Thyroid gland (tissue), 4 donors: ENCODE results near the gene ADAMTS13.

Source experiments
- POLR2A ChIP-seq, 2 donors: fragments of 450-650 bp; IDR thresholded peaks; one replicate each; pipeline ENCODE4 v1.6.1; 2017; ENCODE audit warnings: antibody characterized with exemption in 2 of 2, mild to moderate bottlenecking in 2 of 2, moderate library complexity in 1 of 2
- TF ChIP-seq, protein P1 (sequence below), 6 experiments: fragments of 200-600 bp in 3 of 6; fragments of 450-650 bp in 3 of 6; sonication (generic) in 3 of 6; IDR thresholded peaks; one replicate each; pipeline ENCODE4 v1.5.1; 2016 to 2019; ENCODE audit warnings: antibody characterized with exemption in 6 of 6, mild to moderate bottlenecking in 2 of 6, inconsistent platforms in 1 of 6, moderate library complexity in 1 of 6

GRCh38 chr9:133483611-133484010 lies 61.4 kb downstream of the ADAMTS13 start:
- TF ChIP-seq, protein P1, sequence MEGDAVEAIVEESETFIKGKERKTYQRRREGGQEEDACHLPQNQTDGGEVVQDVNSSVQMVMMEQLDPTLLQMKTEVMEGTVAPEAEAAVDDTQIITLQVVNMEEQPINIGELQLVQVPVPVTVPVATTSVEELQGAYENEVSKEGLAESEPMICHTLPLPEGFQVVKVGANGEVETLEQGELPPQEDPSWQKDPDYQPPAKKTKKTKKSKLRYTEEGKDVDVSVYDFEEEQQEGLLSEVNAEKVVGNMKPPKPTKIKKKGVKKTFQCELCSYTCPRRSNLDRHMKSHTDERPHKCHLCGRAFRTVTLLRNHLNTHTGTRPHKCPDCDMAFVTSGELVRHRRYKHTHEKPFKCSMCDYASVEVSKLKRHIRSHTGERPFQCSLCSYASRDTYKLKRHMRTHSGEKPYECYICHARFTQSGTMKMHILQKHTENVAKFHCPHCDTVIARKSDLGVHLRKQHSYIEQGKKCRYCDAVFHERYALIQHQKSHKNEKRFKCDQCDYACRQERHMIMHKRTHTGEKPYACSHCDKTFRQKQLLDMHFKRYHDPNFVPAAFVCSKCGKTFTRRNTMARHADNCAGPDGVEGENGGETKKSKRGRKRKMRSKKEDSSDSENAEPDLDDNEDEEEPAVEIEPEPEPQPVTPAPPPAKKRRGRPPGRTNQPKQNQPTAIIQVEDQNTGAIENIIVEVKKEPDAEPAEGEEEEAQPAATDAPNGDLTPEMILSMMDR (IDR thresholded peaks at IDR 0.05) = no peak
- no peak for TF ChIP-seq POLR2A (IDR thresholded peaks at IDR 0.05)
